HCT116 (cell line): ENCODE measurements around the gene KRTAP5-3. TPM values are rescaled to one million over a fixed set of nuclear protein-coding genes. Genes with fewer than 3 reads are reported as not detected.

Experiments
- ATAC-seq: fragments of 200-7000 bp; cut with Tn5 transposase; 2 replicates; pipeline ENCODE4 v1.9.1; 2020; ENCODE audit warnings: mild to moderate bottlenecking, moderate library complexity
- BruUV-seq: library from RNA; stranded (reverse); fragments of 400-500 nt; replicated peaks from 2 replicates; lab custom pipeline; 2021; lab: Mats Ljungman, UMichigan
- CTCF ChIA-PET: fragments of 300-600 bp; sonication (Branson Sonifier 250); formaldehyde crosslinking; loops from one replicate; lab custom pipeline; 2021; ENCODE audit warnings: antibody characterized with exemption; lab: Charles Lee
- POLR2A ChIA-PET: fragments of 300-600, 350-600 bp; sonication (Branson Sonifier 250); formaldehyde crosslinking; loops from one replicate; lab custom pipeline; 2021; ENCODE audit warnings: antibody characterized with exemption; lab: Charles Lee
- RAD21 ChIA-PET, 2 experiments: fragments of 300-600 bp; sonication (Branson Sonifier 250); formaldehyde crosslinking; loops; one replicate each; lab custom pipeline; 2023; ENCODE audit warnings: low total read pairs in 2 of 2; ENCODE audit not compliant: uncharacterized antibody in 2 of 2, unreplicated experiment in 2 of 2, low non-redundant PET in 1 of 2; lab: Charles Lee
- DNase-seq: peaks from one replicate; pipeline ENCODE4 v3.0.0-alpha.2; 2010; ENCODE audit warnings: low read depth, low spot score
- H2AFZ ChIP-seq: fragments of 200-600 bp; shearing (Covaris generic), sonication (generic); 2 replicates; pipeline ENCODE4 v1.6.1; 2017; ENCODE audit warnings: low read depth, mixed run types, mixed read lengths, antibody characterized with exemption, low read length; ENCODE audit not compliant: poor library complexity, severe bottlenecking
- H3K27ac ChIP-seq: 2 replicates; pipeline ENCODE4 v1.5.1; 2012; ENCODE audit warnings: low read depth, low read length
- H3K27me3 ChIP-seq: fragments of 200-600 bp; sonication (generic); 2 replicates; pipeline ENCODE4 v1.6.1; 2016; ENCODE audit warnings: mixed run types, low read length, mixed read lengths; ENCODE audit not compliant: insufficient read depth
- H3K36me3 ChIP-seq, 2 experiments: fragments of 200-500 bp in 1 of 2; fragments of 200-600 bp in 1 of 2; sonication (Bioruptor generic) in 1 of 2; sonication (generic) in 1 of 2; 2 replicates each; pipeline versions ENCODE4 v1.5.1 to v1.6.1; 2014 to 2016; ENCODE audit warnings: low read length in 2 of 2, inconsistent platforms in 1 of 2, mixed read lengths in 1 of 2, mixed run types in 1 of 2; ENCODE audit not compliant: insufficient read depth in 2 of 2, control insufficient read depth in 1 of 2
- H3K4me1 ChIP-seq, 2 experiments: fragments of 200-600 bp in 1 of 2; sonication (generic) in 1 of 2; 2 replicates each; pipeline versions ENCODE4 v1.5.1 to v1.6.1; 2012 to 2017; ENCODE audit warnings: low read length in 2 of 2, inconsistent platforms in 1 of 2, mild to moderate bottlenecking in 1 of 2, mixed read lengths in 1 of 2, mixed run types in 1 of 2, moderate library complexity in 1 of 2; ENCODE audit not compliant: insufficient read depth in 2 of 2, control insufficient read depth in 1 of 2
- H3K4me2 ChIP-seq: fragments of 200-600 bp; sonication (generic); 2 replicates; pipeline ENCODE4 v1.6.1; 2017; ENCODE audit warnings: mixed run types, low read length, mixed read lengths
- H3K4me3 ChIP-seq, 2 experiments: fragments of 200-600 bp in 1 of 2; sonication (generic) in 1 of 2; replicated peaks in 1 of 2; 2 replicates each; pipeline ENCODE4 v1.5.1; 2011 to 2016; ENCODE audit warnings: low read length in 2 of 2, control low read depth in 1 of 2, low read depth in 1 of 2, mild to moderate bottlenecking in 1 of 2, mixed read lengths in 1 of 2, mixed run types in 1 of 2
- H3K79me2 ChIP-seq: fragments of 200-600 bp; sonication (generic); 2 replicates; pipeline ENCODE4 v1.6.1; 2017; ENCODE audit warnings: mild to moderate bottlenecking, mixed run types, low read length, moderate library complexity, mixed read lengths; ENCODE audit not compliant: insufficient read depth
- H3K9ac ChIP-seq: fragments of 200-600 bp; sonication (generic); 2 replicates; pipeline ENCODE4 v1.6.1; 2016; ENCODE audit warnings: low read length, mixed read lengths
- H3K9me2 ChIP-seq: fragments of 200-600 bp; sonication (generic), shearing (Covaris generic); 2 replicates; pipeline ENCODE4 v1.6.1; 2017; ENCODE audit warnings: mixed run types, mild to moderate bottlenecking, moderate library complexity; ENCODE audit not compliant: insufficient read depth
- H3K9me3 ChIP-seq, 2 experiments: fragments of 200-500 bp in 1 of 2; fragments of 200-600 bp in 1 of 2; sonication (Bioruptor generic) in 1 of 2; sonication (generic) in 1 of 2; 2 replicates each; pipeline ENCODE4 v1.6.1; 2014 to 2017; ENCODE audit warnings: low read length in 2 of 2, mixed read lengths in 2 of 2, inconsistent platforms in 1 of 2, low read depth in 1 of 2, mild to moderate bottlenecking in 1 of 2, mixed run types in 1 of 2, moderate library complexity in 1 of 2; ENCODE audit not compliant: control insufficient read depth in 1 of 2, insufficient read depth in 1 of 2
- H4K20me1 ChIP-seq: fragments of 200-600 bp; sonication (generic), shearing (Covaris generic); 2 replicates; pipeline ENCODE4 v1.6.1; 2017; ENCODE audit warnings: mixed run types, mild to moderate bottlenecking, moderate library complexity; ENCODE audit not compliant: insufficient read depth
- CEBPB ChIP-seq: IDR thresholded peaks from 2 replicates; pipeline ENCODE4 v1.6.1; 2012; ENCODE audit warnings: low read depth
- EZH2phosphoT487 ChIP-seq: fragments of 200-600 bp; IDR thresholded peaks from 2 replicates; pipeline ENCODE4 v1.6.1; 2018; ENCODE audit warnings: antibody characterized with exemption, borderline replicate concordance
- JUND ChIP-seq: IDR thresholded peaks from 2 replicates; pipeline ENCODE4 v1.6.1; 2012
- RAD21 ChIP-seq: IDR thresholded peaks from 2 replicates; pipeline ENCODE4 v1.6.1; 2012; ENCODE audit warnings: low read depth, mild to moderate bottlenecking
- SIN3A ChIP-seq: IDR thresholded peaks from 2 replicates; pipeline ENCODE4 v1.6.1; 2012; ENCODE audit warnings: low read depth
- ZNF274 ChIP-seq: fragments of 200-500 bp; sonication (Bioruptor generic); IDR thresholded peaks from 2 replicates; pipeline ENCODE4 v1.6.1; 2014; ENCODE audit warnings: mild to moderate bottlenecking, low read depth, low read length, inconsistent platforms
- intact Hi-C: fragments of 100-400 bp; cut with micrococcal nuclease; formaldehyde crosslinking; loops from 2 replicates; pipeline ENCODE4 v1.10.0; 2022
- total RNA-seq: library from RNA; stranded (reverse); gene quantifications from one replicate; pipeline ENCODE4 v1.2.1, GENCODE V29; 2021; ENCODE audit not compliant: unreplicated experiment
- TF ChIP-seq, protein P1 (sequence below): IDR thresholded peaks from 2 replicates; pipeline ENCODE4 v1.6.1; 2012
- TF ChIP-seq, protein P2 (sequence below): IDR thresholded peaks from 2 replicates; pipeline ENCODE4 v1.6.1; 2011; ENCODE audit warnings: mild to moderate bottlenecking, low read length, moderate library complexity; ENCODE audit not compliant: insufficient replicate concordance; ENCODE audit errors: extremely low read depth
- TF ChIP-seq, protein P3 (sequence below), 3 experiments: fragments of 200-600 bp in 1 of 3; sonication (generic) in 1 of 3; IDR thresholded peaks in 2 of 3; conservative IDR thresholded peaks in 1 of 3; 2 replicates each; pipeline ENCODE4 v1.5.1; 2012 to 2017; ENCODE audit warnings: low read depth in 2 of 3, low read length in 2 of 3, antibody characterized with exemption in 1 of 3, borderline replicate concordance in 1 of 3, control low read depth in 1 of 3, mild to moderate bottlenecking in 1 of 3, mixed read lengths in 1 of 3, mixed run types in 1 of 3, moderate library complexity in 1 of 3; ENCODE audit not compliant: insufficient read depth in 1 of 3

KRTAP5-3 gene
- total RNA-seq, 1 experiment from 2014 or later, result not detected

DNA sequence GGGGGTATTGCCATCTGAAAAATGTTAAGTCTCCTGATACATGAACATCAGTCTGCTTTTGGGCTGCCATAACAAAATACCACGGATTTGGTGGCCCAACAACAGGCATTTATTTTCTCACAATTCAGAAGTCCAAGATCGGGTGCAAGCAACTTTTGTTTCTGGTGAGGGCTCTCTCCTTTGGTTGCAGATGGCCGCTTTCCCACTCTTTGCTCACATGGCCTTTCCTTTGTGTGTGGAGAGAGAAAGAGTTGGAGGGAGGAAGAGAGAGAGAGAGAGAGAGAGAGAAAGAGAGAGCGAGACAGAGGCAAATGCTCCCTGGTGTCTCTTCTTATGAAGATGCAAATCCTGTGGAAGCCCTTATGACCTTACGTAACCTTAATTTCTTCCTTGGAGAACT, 7.6 kb downstream of the KRTAP5-3 start:
- H3K36me3 ChIP-seq, result no peaks in the 10 kb centered on the region
- intact Hi-C loops, result no loop called here
- TF ChIP-seq EZH2phosphoT487, result no peak
- TF ChIP-seq, protein P1, sequence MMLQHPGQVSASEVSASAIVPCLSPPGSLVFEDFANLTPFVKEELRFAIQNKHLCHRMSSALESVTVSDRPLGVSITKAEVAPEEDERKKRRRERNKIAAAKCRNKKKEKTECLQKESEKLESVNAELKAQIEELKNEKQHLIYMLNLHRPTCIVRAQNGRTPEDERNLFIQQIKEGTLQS, result no peak
- no peak for TF ChIP-seq SIN3A
- no peak for TF ChIP-seq JUND
- TF ChIP-seq, protein P2, sequence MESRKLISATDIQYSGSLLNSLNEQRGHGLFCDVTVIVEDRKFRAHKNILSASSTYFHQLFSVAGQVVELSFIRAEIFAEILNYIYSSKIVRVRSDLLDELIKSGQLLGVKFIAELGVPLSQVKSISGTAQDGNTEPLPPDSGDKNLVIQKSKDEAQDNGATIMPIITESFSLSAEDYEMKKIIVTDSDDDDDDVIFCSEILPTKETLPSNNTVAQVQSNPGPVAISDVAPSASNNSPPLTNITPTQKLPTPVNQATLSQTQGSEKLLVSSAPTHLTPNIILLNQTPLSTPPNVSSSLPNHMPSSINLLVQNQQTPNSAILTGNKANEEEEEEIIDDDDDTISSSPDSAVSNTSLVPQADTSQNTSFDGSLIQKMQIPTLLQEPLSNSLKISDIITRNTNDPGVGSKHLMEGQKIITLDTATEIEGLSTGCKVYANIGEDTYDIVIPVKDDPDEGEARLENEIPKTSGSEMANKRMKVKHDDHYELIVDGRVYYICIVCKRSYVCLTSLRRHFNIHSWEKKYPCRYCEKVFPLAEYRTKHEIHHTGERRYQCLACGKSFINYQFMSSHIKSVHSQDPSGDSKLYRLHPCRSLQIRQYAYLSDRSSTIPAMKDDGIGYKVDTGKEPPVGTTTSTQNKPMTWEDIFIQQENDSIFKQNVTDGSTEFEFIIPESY, result no peak
- no peak for TF ChIP-seq ZNF274
- no peak for TF ChIP-seq CEBPB
- TF ChIP-seq, protein P3, sequence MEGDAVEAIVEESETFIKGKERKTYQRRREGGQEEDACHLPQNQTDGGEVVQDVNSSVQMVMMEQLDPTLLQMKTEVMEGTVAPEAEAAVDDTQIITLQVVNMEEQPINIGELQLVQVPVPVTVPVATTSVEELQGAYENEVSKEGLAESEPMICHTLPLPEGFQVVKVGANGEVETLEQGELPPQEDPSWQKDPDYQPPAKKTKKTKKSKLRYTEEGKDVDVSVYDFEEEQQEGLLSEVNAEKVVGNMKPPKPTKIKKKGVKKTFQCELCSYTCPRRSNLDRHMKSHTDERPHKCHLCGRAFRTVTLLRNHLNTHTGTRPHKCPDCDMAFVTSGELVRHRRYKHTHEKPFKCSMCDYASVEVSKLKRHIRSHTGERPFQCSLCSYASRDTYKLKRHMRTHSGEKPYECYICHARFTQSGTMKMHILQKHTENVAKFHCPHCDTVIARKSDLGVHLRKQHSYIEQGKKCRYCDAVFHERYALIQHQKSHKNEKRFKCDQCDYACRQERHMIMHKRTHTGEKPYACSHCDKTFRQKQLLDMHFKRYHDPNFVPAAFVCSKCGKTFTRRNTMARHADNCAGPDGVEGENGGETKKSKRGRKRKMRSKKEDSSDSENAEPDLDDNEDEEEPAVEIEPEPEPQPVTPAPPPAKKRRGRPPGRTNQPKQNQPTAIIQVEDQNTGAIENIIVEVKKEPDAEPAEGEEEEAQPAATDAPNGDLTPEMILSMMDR (IDR thresholded peaks at IDR 0.05 in 2 of 3, conservative IDR thresholded peaks at IDR 0.05 in 1 of 3; ENCODE audit: borderline replicate concordance in 1 of 3, insufficient read depth in 1 of 3, low read depth in 2 of 3, low read length in 2 of 3), result no peak
- TF ChIP-seq RAD21, result no peak
- TF ChIP-seq, all 23 proteins: peak for 0
- H3K4me1 ChIP-seq, result peaks cover 0 to 2% of the 10 kb centered on the region in 2 experiments; a peak in 1 of 4 replicates
- ATAC-seq (no peak), DNase-seq (no peak)
- H3K79me2 ChIP-seq, result no peaks in the 10 kb centered on the region
- no peak overlapping the region for H3K27ac ChIP-seq
- H3K27me3 ChIP-seq, result peaks cover 18% of the 10 kb centered on the region; the same call in 1 of the 2 replicates
- H3K9me2 ChIP-seq, result no peaks in the 10 kb centered on the region
- no peak overlapping the region for H3K4me2 ChIP-seq
- no TSS peak for BruUV-seq
- no peak overlapping the region for H3K4me3 ChIP-seq
- no peak overlapping the region for H3K9ac ChIP-seq
- POLR2A ChIA-PET, result no interaction called here
- no peaks in the 10 kb centered on the region for H4K20me1 ChIP-seq
- CTCF ChIA-PET, result no interaction called here
- H2AFZ ChIP-seq, result no peak overlapping the region
- RAD21 ChIA-PET, result no interaction called here
- no peaks in the 10 kb centered on the region for H3K9me3 ChIP-seq
